Right atrium auricular region (tissue), 2 donors: Measurements from ENCODE around the gene ZNF654. TPM values are rescaled to one million over a fixed set of nuclear protein-coding genes. Genes with fewer than 3 reads are reported as not detected.

Experiments used
- DNase-seq: peaks from one replicate; pipeline ENCODE4 v3.0.0-alpha.2; 2019; ENCODE audit warnings: low spot score
- H3K27ac ChIP-seq, 2 donors: fragments of 200-600 bp; sonication (generic); 1 replicate in 1 of 2; 2 replicates in 1 of 2; pipeline ENCODE4 v1.5.1; 2016 to 2019
- H3K27me3 ChIP-seq, 2 donors: fragments of 200-600 bp; sonication (generic); one replicate each; pipeline versions ENCODE4 v1.5.1 to v1.6.0; 2017 to 2019
- H3K36me3 ChIP-seq: fragments of 200-600 bp; sonication (generic); one replicate; pipeline ENCODE4 v1.5.1; 2016
- H3K4me1 ChIP-seq, 2 donors: fragments of 200-600 bp; sonication (generic); one replicate each; pipeline versions ENCODE4 v1.5.1 to v1.6.0; 2017 to 2019
- H3K4me3 ChIP-seq, 2 donors: fragments of 200-600 bp; sonication (generic); 1 replicate in 1 of 2; 2 replicates in 1 of 2; pipeline ENCODE4 v1.5.1; 2017 to 2019; ENCODE audit warnings: mild to moderate bottlenecking in 1 of 2, moderate library complexity in 1 of 2
- H3K9me3 ChIP-seq, 2 donors: fragments of 200-600 bp; sonication (generic); one replicate each; pipeline ENCODE4 v1.5.1; 2019
- CTCF ChIP-seq, 2 donors: fragments of 200-600 bp; sonication (generic); IDR thresholded peaks; one replicate each; pipeline ENCODE4 v1.5.1; 2019; ENCODE audit warnings: antibody characterized with exemption in 2 of 2
- total RNA-seq, 2 donors: library from RNA; depleted of rRNA; stranded (reverse); fragments of >200 nt; gene quantifications; one replicate each; pipeline ENCODE4 v1.1.0, GENCODE V29; 2016

Gene ZNF654
- total RNA-seq, 2 donors from 2014 or later, result 6.8 to 7.2 TPM

GRCh38 chr3:88034491-88035275, 24.4 kb upstream of the ZNF654 start:
- Histone ChIP-seq H3K27ac (no peak overlapping the region), H3K36me3 (no peaks in the 10 kb centered on the region), H3K27me3 (no peaks in the 10 kb centered on the region), H3K9me3 (no peaks in the 10 kb centered on the region), H3K4me3 (no peak overlapping the region), H3K4me1 (peaks cover 0 to 6% of the 10 kb centered on the region in 2 donors)
- TF ChIP-seq CTCF (IDR thresholded peaks at IDR 0.05), result no peak
- DNase-seq, result no peak

DNA sequence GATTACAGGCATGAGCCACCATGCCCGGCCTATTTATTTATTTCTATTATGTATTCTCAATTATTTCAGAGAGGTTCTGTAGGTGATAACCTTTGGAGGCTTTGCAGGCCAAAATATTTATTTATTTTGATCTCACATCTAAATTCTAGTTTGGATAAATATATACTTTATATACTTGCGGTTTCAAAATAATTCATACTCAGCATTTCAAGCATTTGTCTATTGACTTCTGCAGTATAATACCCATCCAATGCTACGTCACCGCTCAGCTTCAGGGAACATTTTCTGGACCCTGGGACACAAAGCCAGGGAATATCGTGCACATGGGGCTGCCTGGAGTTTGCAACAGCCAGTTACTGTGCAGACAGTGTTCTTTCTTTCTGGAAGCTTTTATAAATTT, 22.8 kb upstream of the ZNF654 start:
- H3K9me3 ChIP-seq, result no peaks in the 10 kb centered on the region
- DNase-seq, result no peak
- H3K36me3 ChIP-seq, result no peaks in the 10 kb centered on the region
- no peak for TF ChIP-seq CTCF (IDR thresholded peaks at IDR 0.05)
- no peak overlapping the region for H3K4me3 ChIP-seq
- peaks cover 0 to 3% of the 10 kb centered on the region in 2 donors for H3K4me1 ChIP-seq
- no peak overlapping the region for H3K27ac ChIP-seq
- H3K27me3 ChIP-seq, result no peaks in the 10 kb centered on the region

DNA sequence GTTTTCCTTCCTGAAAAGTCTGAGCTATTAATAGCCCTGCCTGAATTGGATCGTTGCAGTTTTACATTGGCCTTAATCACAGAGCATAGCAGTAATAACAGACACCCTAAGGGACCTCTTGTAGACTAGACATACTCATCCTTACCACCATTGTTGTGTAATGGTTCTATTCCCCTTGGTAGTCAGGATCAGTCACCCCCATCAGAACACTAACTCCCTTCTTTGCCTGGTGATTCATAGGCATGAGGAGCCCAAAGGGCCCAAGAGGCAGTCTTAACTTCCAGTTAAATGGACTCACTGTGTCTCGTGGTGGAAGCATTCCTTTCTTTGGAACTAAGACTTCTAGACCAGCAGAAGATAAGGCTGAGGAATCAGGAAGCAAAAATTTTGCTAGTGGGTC, 20.5 kb upstream of the ZNF654 start:
- DNase-seq, result no peak
- H3K4me3 ChIP-seq, result no peak overlapping the region
- H3K27me3 ChIP-seq, result no peaks in the 10 kb centered on the region
- H3K9me3 ChIP-seq, result no peaks in the 10 kb centered on the region
- H3K27ac ChIP-seq, result no peak overlapping the region
- H3K4me1 ChIP-seq, result no peaks in the 10 kb centered on the region
- H3K36me3 ChIP-seq, result no peaks in the 10 kb centered on the region
- no peak for TF ChIP-seq CTCF (IDR thresholded peaks at IDR 0.05)

DNA sequence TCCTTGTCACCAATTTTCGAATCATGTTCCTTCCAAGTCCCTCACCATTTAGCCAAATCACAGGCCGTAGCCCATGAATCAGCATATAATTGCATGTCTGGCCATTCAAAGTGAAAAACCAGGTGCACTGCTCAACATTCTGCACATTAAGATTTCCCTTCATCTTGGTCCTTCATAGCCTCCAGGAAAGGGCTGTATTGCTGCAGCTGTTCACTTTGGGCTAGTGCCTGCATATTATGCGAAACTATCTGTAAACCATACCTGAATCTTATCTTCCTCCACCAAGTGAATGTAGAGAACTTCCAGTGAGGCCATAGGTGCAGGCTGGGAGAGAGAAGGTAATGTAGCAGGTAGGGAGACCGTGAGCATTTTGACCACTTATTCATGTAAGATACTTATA, 18.5 kb upstream of the ZNF654 start:
- no peaks in the 10 kb centered on the region for H3K9me3 ChIP-seq
- no peak overlapping the region for H3K27ac ChIP-seq
- no peak overlapping the region for H3K4me3 ChIP-seq
- no peak for TF ChIP-seq CTCF (IDR thresholded peaks at IDR 0.05)
- no peaks in the 10 kb centered on the region for H3K36me3 ChIP-seq
- H3K27me3 ChIP-seq, result no peaks in the 10 kb centered on the region
- H3K4me1 ChIP-seq, result no peaks in the 10 kb centered on the region
- DNase-seq, result no peak

DNA sequence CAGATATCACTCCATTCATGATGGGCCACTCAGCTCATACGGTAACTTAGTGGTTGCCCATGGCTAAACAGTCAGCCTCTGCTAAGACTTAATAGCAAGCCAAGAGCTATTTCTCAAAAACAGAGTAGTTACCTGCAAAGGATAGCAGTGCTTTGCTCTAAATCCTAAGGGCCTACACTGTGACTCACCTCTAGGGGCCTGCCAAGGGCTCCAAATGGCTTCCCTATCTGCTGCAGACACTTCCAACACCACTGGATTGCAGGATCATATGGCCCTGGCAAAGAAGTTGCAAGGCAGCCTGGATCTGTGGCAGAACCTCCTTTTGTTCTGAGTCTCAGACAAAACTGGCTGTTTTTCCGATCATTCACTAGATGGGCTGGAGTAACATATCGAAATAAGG, 18.1 kb upstream of the ZNF654 start:
- no peaks in the 10 kb centered on the region for H3K4me1 ChIP-seq
- H3K4me3 ChIP-seq, result no peak overlapping the region
- H3K36me3 ChIP-seq, result no peaks in the 10 kb centered on the region
- no peak for DNase-seq
- H3K27ac ChIP-seq, result no peak overlapping the region
- TF ChIP-seq CTCF (IDR thresholded peaks at IDR 0.05), result no peak
- no peaks in the 10 kb centered on the region for H3K27me3 ChIP-seq
- H3K9me3 ChIP-seq, result no peaks in the 10 kb centered on the region

DNA sequence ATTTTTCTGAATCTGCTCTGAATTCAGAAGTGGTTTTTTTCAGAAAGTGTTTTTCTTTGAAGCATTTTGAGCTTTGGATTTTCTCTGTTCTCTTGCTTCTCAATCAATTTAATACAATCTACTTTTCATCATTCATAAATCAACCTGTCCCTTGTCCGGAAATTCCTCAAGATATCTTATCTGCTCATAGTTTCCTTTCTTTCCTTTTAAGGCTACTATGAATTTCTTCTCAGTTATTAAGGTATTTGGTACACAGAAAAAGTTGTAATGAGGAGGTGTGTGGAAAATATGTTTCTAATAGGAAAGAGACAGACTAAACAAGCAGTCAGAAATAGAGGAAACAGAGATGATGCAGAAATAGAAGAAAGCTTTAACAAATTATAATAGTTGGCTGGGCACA, 14.6 kb upstream of the ZNF654 start:
- no peak overlapping the region for H3K27ac ChIP-seq
- no peak for DNase-seq
- no peaks in the 10 kb centered on the region for H3K9me3 ChIP-seq
- H3K4me1 ChIP-seq, result no peaks in the 10 kb centered on the region
- no peak for TF ChIP-seq CTCF (IDR thresholded peaks at IDR 0.05)
- no peaks in the 10 kb centered on the region for H3K36me3 ChIP-seq
- no peaks in the 10 kb centered on the region for H3K27me3 ChIP-seq
- H3K4me3 ChIP-seq, result no peak overlapping the region
